Left lung (tissue), 10 donors: ENCODE results near the gene CLMP. TPM values are rescaled to one million over a fixed set of nuclear protein-coding genes. Genes with fewer than 3 reads are reported as not detected.
"Not testable (repeated sequence)": the region's sequence is repeated elsewhere in the genome, so short reads cannot be mapped to it uniquely, and the experiment has no call there.

Experiments used
- ATAC-seq: fragments of 200-7000 bp; cut with Tn5 transposase; one replicate; pipeline ENCODE4 v1.9.1; 2020; ENCODE audit warnings: moderate library complexity
- DNase-seq, 4 donors: peaks; one replicate each; pipeline ENCODE4 v3.0.0-alpha.2; 2013 to 2020
- H3K27ac ChIP-seq, 2 donors: fragments of 200-600 bp; sonication (generic) in 1 of 2; one replicate each; pipeline versions ENCODE4 v1.5.0 to v1.8.0; 2020 to 2021
- H3K27me3 ChIP-seq, 2 donors: fragments of 200-600 bp; sonication (generic) in 1 of 2; one replicate each; pipeline versions ENCODE4 v1.5.0 to v1.8.0; 2020 to 2021
- H3K36me3 ChIP-seq, 2 donors: fragments of 200-600 bp; sonication (generic) in 1 of 2; one replicate each; pipeline versions ENCODE4 v1.5.0 to v1.8.0; 2020 to 2021
- H3K4me1 ChIP-seq, 2 donors: fragments of 200-600 bp; one replicate each; pipeline ENCODE4 v1.8.0; 2021
- H3K4me3 ChIP-seq, 2 donors: fragments of 200-600 bp; sonication (generic) in 1 of 2; one replicate each; pipeline versions ENCODE4 v1.5.0 to v1.8.0; 2020 to 2021; ENCODE audit warnings: mild to moderate bottlenecking in 1 of 2
- H3K9me3 ChIP-seq, 2 donors: fragments of 200-600 bp; sonication (generic) in 1 of 2; one replicate each; pipeline versions ENCODE4 v1.5.0 to v1.8.0; 2020 to 2021
- CTCF ChIP-seq, 2 donors: fragments of 200-600 bp; sonication (generic) in 1 of 2; IDR thresholded peaks; one replicate each; pipeline versions ENCODE4 v1.5.0 to v1.8.0; 2021; ENCODE audit warnings: antibody characterized with exemption in 2 of 2
- intact Hi-C, 2 donors: fragments of 100-400 bp; cut with DNase I; formaldehyde crosslinking; loops; one replicate each; pipeline versions ENCODE4 v1.11.2 to v1.14.2; 2022
- polyA plus RNA-seq, 6 donors: library from polyadenylated mRNA; unstranded; fragments of 120-200 nt; gene quantifications; one replicate each; pipeline ENCODE4 v1.2.1, GENCODE V29; 2013; ENCODE audit not compliant: insufficient read length in 6 of 6
- total RNA-seq, 2 donors: library from RNA; stranded (reverse); fragmentation: NEBNext Ultra II Directional; extraction: Animal tissue kit (Norgen Biotek cat#: 25700); gene quantifications; one replicate each; pipeline ENCODE4 v1.2.1, GENCODE V29; 2021
- donor health status: DM: no; HTN: yes; CAD: no.
- donor health status: DM: no; HTN: no; CAD: no.

The CLMP gene
- total and polyA plus RNA-seq, 8 donors: 16.5 to 22.5 (median 18.1) TPM

- H3K4me1 ChIP-seq: peaks cover 42 to 72% of the 10 kb centered on the region in 2 donors
- no peaks in the 10 kb centered on the region for H3K27me3 ChIP-seq
- DNase-seq (peak in 3 of 4 donors; percentile 47 to 92 (median 84)), ATAC-seq (peak; percentile 50)
- peak within 1 kb of the TSS; percentile 97 to 100 for H3K4me3 ChIP-seq
- peak within 1 kb of the TSS; percentile 100 for H3K27ac ChIP-seq
- peaks cover 15 to 51% of the 10 kb centered on the region in 2 donors for H3K36me3 ChIP-seq
- TF ChIP-seq CTCF (IDR thresholded peaks at IDR 0.05): no peak
- no peaks in the 10 kb centered on the region for H3K9me3 ChIP-seq
- intact Hi-C loops: no loop called here
Measured at GRCh38 chr11:123061403-123062157, 133.5 kb downstream of the CLMP start, which contains the start of gene HSPA8. Gene HSPA8 (minus strand): TSS chr11:123062136. CDS start chr11:123061324, 812 bp downstream.

- ATAC-seq (no peak), DNase-seq (no peak)
- Histone ChIP-seq H3K4me1 (peaks cover 47 to 74% of the 10 kb centered on the region in 2 donors), H3K36me3 (peaks cover 16 to 62% of the 10 kb centered on the region in 2 donors), H3K9me3 (no peaks in the 10 kb centered on the region), H3K4me3 (peak overlapping the region; percentile 97 to 100), H3K27ac (peak overlapping the region; percentile 100), H3K27me3 (no peaks in the 10 kb centered on the region)
- intact Hi-C loops: no loop called here
- no peak for TF ChIP-seq CTCF (IDR thresholded peaks at IDR 0.05)
Measured at GRCh38 chr11:123060277-123061000, 134.6 kb downstream of the CLMP start.

GRCh38 chr11:123059041-123059920 lies 135.8 kb downstream of the CLMP start:
- peaks cover 47 to 75% of the 10 kb centered on the region in 2 donors for H3K4me1 ChIP-seq
- intact Hi-C loops, H3K27me3 ChIP-seq, DNase-seq, ATAC-seq, H3K9me3 ChIP-seq: not testable (repeated sequence)
- H3K4me3 ChIP-seq: peak overlapping the region; percentile 97 to 100
- H3K36me3 ChIP-seq: peaks cover 16 to 71% of the 10 kb centered on the region in 2 donors
- H3K27ac ChIP-seq: peak overlapping the region in 1 of 2 donors; percentile 0

GRCh38 chr11:123057661-123058305 lies 137.3 kb downstream of the CLMP start:
- no peaks in the 10 kb centered on the region for H3K27me3 ChIP-seq
- H3K27ac ChIP-seq: no peak overlapping the region
- DNase-seq: no peak
- peak overlapping the region in 1 of 2 donors; percentile 100 for H3K4me3 ChIP-seq
- H3K9me3 ChIP-seq: no peaks in the 10 kb centered on the region
- TF ChIP-seq CTCF (IDR thresholded peaks at IDR 0.05): no peak
- intact Hi-C loops: no loop called here
- peaks cover 37 to 65% of the 10 kb centered on the region in 2 donors for H3K4me1 ChIP-seq
- ATAC-seq: no peak
- H3K36me3 ChIP-seq: peaks cover 16 to 81% of the 10 kb centered on the region in 2 donors
